Right kidney (tissue), 1 donor: ENCODE data around the gene BTLA.
"Not testable (repeated sequence)": the region's sequence is repeated elsewhere in the genome, so short reads cannot be mapped to it uniquely, and the experiment has no call there.

Source experiments
- DNase-seq: peaks from one replicate; pipeline ENCODE4 v3.0.0-alpha.2; 2016

The BTLA gene

GRCh38 chr3:112445839-112446238 lies 53.4 kb downstream of the BTLA start:
- DNase-seq = no peak

GRCh38 chr3:112437146-112438022 lies 61.9 kb downstream of the BTLA start:
- DNase-seq = no peak

GRCh38 chr3:112429960-112430359 lies 69.3 kb downstream of the BTLA start:
- DNase-seq = no peak

- no peak for DNase-seq
Measured at GRCh38 chr3:112427123-112427522, 72.1 kb downstream of the BTLA start.

- no peak for DNase-seq
Measured at GRCh38 chr3:112425858-112426750, 73.2 kb downstream of the BTLA start.

GRCh38 chr3:112425382-112425781 lies 73.9 kb downstream of the BTLA start:
- no peak for DNase-seq

GRCh38 chr3:112424394-112424793 lies 74.9 kb downstream of the BTLA start:
- no peak for DNase-seq

GRCh38 chr3:112422921-112423320 lies 76.4 kb downstream of the BTLA start:
- DNase-seq = not testable (repeated sequence)

- not testable (repeated sequence) for DNase-seq
Measured at GRCh38 chr3:112418526-112418925, 80.7 kb downstream of the BTLA start.

- no peak for DNase-seq
Measured at GRCh38 chr3:112417696-112418318, 81.5 kb downstream of the BTLA start.

- no peak for DNase-seq
Measured at GRCh38 chr3:112416391-112417212, 82.7 kb downstream of the BTLA start.

GRCh38 chr3:112415390-112415789 lies 83.9 kb downstream of the BTLA start:
- no peak for DNase-seq
